ENCODE data around the gene MLPH. TPM values are rescaled to one million over a fixed set of nuclear protein-coding genes. Genes with fewer than 3 reads are reported as not detected.

MLPH gene
- total and polyA plus RNA-seq, 10 donors, result 0.09 to 1.4 (median 0.35) TPM; not detected in 3

DNA sequence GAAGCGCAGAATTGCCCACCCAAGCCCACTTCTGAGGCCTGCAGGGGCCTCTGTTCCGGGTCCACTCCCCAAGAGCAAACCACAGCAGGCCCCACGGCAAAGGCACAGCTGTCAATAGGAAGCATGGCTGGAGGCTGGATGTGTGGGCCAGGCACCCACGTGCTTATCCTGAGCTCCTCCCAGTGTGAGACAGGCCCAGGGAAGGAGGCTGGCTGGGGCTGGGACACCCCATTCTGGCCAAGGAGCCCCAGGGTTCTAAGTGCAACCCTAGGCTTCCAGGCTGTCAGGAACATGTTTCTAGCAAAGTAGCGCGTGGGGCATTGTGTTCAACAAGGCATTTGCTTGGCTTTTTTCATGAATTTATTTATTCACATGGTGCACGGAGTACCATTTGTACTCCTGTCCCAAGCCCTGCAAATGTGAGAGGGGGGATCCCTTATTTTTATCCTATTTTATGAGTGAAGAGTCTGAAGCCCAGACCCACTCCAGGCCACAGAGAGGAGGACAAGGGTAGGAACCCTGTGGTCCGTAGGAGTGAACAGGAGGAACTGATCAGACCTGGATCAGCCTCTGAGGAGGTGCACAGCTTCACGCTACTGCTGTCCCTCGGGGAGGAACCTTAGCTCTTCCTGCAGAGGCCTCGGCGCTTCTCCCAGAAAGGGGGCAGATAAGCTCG, 109.6 kb downstream of the MLPH start:
- no peaks in the 10 kb centered on the region for H3K9me3 ChIP-seq
- WGBS, 5 donors, result 77 to 88% (median 82%) methylated on average over 9 to 13 of the region's 13 CpGs
- H3K27ac ChIP-seq, result no peak overlapping the region
- no peak for TF ChIP-seq POLR2AphosphoS5 (IDR thresholded peaks at IDR 0.05)
- DNase-seq, result no peak
- H3K36me3 ChIP-seq, result no peaks in the 10 kb centered on the region
- H3K4me1 ChIP-seq, result peaks cover 0 to 8% (median 2%) of the 10 kb centered on the region in 6 donors
- H3K27me3 ChIP-seq (replicated peaks in 1 of 7), result no peaks in the 10 kb centered on the region
- intact Hi-C loops (cut with DNase I; ENCODE audit: low total_unique reads), result no loop called here
- H3K4me3 ChIP-seq, result no peak overlapping the region

DNA sequence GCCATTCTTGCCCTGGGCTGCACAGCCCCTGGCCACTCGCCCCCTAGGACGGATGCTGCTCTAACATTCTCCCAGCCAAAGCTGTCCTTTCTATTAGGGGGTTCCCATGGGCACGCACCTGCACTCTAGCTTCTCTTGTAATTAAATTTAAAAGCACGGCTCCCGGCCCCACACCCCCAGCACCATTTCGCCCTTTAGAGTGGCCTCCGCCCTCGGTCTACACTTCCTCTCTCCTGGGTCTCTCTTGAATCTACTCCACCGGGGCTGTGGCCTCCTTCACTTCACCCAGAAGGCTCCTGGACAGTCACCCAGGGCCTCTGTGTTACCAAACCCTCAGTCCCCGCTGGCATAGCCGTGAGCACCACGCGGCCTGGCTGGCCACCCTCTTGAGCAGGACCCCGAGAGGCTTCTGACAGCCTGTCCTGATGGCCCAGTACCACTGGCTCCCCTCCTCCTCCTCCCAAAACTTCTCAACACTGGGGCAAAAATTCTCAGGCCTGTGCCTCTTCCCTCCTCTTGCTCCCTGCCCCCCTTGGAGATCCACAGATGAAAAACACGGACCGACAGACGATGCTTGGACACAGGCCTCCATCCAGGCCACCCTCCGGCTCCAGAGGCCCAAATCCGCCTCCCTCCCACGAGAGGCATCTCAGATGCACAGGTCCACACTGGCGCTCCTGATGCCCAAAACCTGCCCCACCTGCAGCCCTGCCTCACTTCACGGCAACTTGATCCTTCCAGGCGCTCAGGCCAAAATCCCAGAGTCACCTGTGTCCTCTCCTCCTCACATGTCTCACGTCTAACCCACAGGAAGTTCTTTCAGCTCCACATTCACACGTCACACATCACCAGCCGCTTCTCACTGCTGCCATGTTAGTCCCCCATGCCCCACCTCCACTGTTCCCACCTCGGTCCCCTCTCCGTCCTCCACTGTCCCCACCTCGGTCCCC, 110.4 kb downstream of the MLPH start:
- intact Hi-C loops (cut with DNase I; ENCODE audit: low total_unique reads), result no loop called here
- no peak overlapping the region for H3K4me3 ChIP-seq

DNA sequence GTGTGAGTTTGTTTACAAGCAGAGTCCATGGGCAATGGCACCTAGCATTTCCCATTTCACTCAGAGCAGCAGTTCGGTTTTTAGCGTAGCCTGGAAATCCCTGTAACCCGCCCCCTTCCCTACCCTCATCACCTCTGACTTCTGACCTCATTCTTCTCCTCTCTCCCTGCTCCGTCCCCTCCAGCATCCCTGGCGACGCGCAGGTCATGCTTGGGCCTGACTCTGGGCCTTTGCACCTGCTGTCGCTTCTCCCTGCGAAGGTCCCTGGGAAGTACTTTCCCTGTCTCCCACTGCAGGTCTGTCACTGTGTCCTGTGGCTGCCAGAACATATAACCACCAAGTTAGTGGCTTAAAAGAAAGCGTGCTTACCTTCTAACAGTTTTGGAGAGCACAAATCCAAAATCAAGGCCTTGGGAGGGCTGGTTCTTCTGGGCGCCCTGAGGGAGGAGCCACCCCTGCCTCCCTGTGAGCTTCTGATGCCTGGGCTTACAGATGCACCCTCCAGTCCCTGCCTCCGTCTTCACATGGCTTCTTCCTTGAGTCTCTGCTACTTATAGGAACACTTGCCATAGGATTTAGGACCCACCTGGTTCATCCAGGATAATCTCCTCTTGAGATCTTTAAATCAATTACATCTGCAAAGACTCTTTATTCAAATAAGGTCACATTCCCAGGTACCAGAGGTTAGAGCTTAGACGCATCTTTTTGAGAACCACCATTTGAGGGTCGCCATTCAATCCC, 111.6 kb downstream of the MLPH start:
- no peak overlapping the region for H3K27ac ChIP-seq
- intact Hi-C loops (cut with DNase I; ENCODE audit: low total_unique reads), result no loop called here
- H3K27me3 ChIP-seq (replicated peaks in 1 of 7), result no peaks in the 10 kb centered on the region
- peaks cover 0 to 19% (median 8%) of the 10 kb centered on the region in 6 donors for H3K4me1 ChIP-seq
- TF ChIP-seq POLR2A (IDR thresholded peaks at IDR 0.05) (no peak), POLR2AphosphoS5 (IDR thresholded peaks at IDR 0.05) (no peak)
- TF ChIP-seq, protein P1, sequence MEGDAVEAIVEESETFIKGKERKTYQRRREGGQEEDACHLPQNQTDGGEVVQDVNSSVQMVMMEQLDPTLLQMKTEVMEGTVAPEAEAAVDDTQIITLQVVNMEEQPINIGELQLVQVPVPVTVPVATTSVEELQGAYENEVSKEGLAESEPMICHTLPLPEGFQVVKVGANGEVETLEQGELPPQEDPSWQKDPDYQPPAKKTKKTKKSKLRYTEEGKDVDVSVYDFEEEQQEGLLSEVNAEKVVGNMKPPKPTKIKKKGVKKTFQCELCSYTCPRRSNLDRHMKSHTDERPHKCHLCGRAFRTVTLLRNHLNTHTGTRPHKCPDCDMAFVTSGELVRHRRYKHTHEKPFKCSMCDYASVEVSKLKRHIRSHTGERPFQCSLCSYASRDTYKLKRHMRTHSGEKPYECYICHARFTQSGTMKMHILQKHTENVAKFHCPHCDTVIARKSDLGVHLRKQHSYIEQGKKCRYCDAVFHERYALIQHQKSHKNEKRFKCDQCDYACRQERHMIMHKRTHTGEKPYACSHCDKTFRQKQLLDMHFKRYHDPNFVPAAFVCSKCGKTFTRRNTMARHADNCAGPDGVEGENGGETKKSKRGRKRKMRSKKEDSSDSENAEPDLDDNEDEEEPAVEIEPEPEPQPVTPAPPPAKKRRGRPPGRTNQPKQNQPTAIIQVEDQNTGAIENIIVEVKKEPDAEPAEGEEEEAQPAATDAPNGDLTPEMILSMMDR (IDR thresholded peaks at IDR 0.05 in 8 of 11, conservative IDR thresholded peaks at IDR 0.05 in 3 of 11), result no peak
- no peak for DNase-seq
- no peaks in the 10 kb centered on the region for H3K36me3 ChIP-seq
- 78 to 95% (median 89%) methylated on average over 14 of the region's 14 CpGs for WGBS, 5 donors
- no peaks in the 10 kb centered on the region for H3K9me3 ChIP-seq
- H3K4me3 ChIP-seq, result no peak overlapping the region

More for the DNA sequence above, 110.4 kb downstream of the MLPH start:
- Histone ChIP-seq H3K27me3 (replicated peaks in 1 of 7) (no peaks in the 10 kb centered on the region), H3K9me3 (no peaks in the 10 kb centered on the region), H3K27ac (no peak overlapping the region), H3K4me1 (peaks cover 0 to 8% (median 0%) of the 10 kb centered on the region in 6 donors), H3K36me3 (no peaks in the 10 kb centered on the region)
- TF ChIP-seq POLR2A (IDR thresholded peaks at IDR 0.05) (no peak), POLR2AphosphoS5 (IDR thresholded peaks at IDR 0.05) (no peak)
- TF ChIP-seq, protein P1 (IDR thresholded peaks at IDR 0.05 in 8 of 11, conservative IDR thresholded peaks at IDR 0.05 in 3 of 11), result no peak
- no peak for DNase-seq
- WGBS, 5 donors, result 83 to 89% (median 87%) methylated on average over 29 of the region's 29 CpGs

DNA sequence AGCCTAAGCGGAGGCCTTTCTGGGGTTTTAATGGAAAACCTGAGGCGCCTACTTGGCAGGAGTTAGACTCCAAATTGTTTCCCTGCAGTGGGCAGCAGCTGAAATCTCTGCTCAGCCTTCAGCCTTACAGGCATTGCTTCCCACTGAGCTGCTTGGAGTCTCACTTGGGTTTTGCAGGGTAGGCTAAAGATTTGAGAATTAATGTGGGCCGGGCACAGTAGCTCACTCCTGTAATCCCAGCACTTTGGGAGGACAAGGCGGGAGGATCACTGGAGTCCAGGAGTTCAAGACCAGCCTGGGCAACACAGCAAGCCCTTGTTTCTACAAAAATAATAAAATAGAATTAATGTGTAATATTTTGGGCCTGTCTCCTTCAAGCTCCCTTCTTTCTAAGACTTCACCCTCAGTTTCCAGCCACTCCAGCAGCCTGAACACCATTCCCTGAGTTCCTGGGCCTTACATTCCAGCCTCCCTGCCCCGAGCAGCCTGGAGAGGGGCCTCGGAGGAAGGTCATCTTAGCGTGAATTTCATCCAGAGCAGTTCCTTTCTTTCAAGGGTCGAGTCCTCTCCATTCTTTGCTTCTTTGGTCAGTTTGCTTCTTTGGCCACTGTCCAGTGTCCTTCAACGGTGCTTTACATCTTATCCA, 112.5 kb downstream of the MLPH start:
- WGBS, 5 donors, result 77 to 90% (median 82%) methylated on average over 9 of the region's 9 CpGs
- Histone ChIP-seq H3K9me3 (no peaks in the 10 kb centered on the region), H3K36me3 (no peaks in the 10 kb centered on the region), H3K27me3 (replicated peaks in 1 of 7) (no peaks in the 10 kb centered on the region), H3K27ac (peak overlapping the region in 6 of 8 donors; percentile 2 to 74 (median 59)), H3K4me1 (peaks cover 6 to 29% (median 17%) of the 10 kb centered on the region in 6 donors), H3K4me3 (no peak overlapping the region)
- DNase-seq, result no peak
- intact Hi-C loops (cut with DNase I; ENCODE audit: low total_unique reads), result no loop called here
- TF ChIP-seq POLR2AphosphoS5 (IDR thresholded peaks at IDR 0.05), result no peak
- TF ChIP-seq, protein P1 (IDR thresholded peaks at IDR 0.05 in 8 of 11, conservative IDR thresholded peaks at IDR 0.05 in 3 of 11), result no peak
- no peak for TF ChIP-seq POLR2A (IDR thresholded peaks at IDR 0.05)
